Keratinocyte (primary cell): ENCODE results near the gene OLFM2. TPM values are rescaled to one million over a fixed set of nuclear protein-coding genes. Genes with fewer than 3 reads are reported as not detected.

Source experiments
- DNase-seq: peaks from one replicate; pipeline ENCODE4 v3.0.0-alpha.2; 2011; ENCODE audit warnings: low read depth, missing footprints, low spot score
- FAIRE-seq: peaks from 2 replicates; lab custom pipeline; 2011; peaks lifted over from hg19 to GRCh38; lab: Jason Lieb, UNC
- H2AFZ ChIP-seq: 2 replicates; pipeline ENCODE4 v1.6.0; 2012; ENCODE audit warnings: low read length, control low read depth, inconsistent platforms; ENCODE audit not compliant: control insufficient read depth
- H3K27ac ChIP-seq: 2 replicates; pipeline ENCODE4 v1.5.1; 2011; ENCODE audit warnings: low read length; ENCODE audit not compliant: control insufficient read depth, insufficient read depth
- H3K27me3 ChIP-seq: 3 replicates; pipeline ENCODE4 v1.6.0; 2011; ENCODE audit warnings: low read length; ENCODE audit not compliant: control insufficient read depth, insufficient read depth; ENCODE audit errors: extremely low read depth
- H3K36me3 ChIP-seq, 2 experiments: 2 replicates in 1 of 2; 3 replicates in 1 of 2; pipeline ENCODE4 v1.5.1; 2011; ENCODE audit warnings: low read length in 2 of 2, mild to moderate bottlenecking in 1 of 2; ENCODE audit not compliant: control insufficient read depth in 2 of 2, insufficient read depth in 2 of 2; ENCODE audit errors: extremely low read depth in 1 of 2
- H3K4me1 ChIP-seq: 3 replicates; pipeline ENCODE4 v1.5.1; 2011; ENCODE audit warnings: low read length; ENCODE audit not compliant: control insufficient read depth, insufficient read depth; ENCODE audit errors: extremely low read depth
- H3K4me2 ChIP-seq: 3 replicates; pipeline ENCODE4 v1.6.0; 2011; ENCODE audit warnings: low read depth, low read length; ENCODE audit not compliant: control insufficient read depth, insufficient read depth; ENCODE audit errors: extremely low read depth
- H3K4me3 ChIP-seq, 3 experiments: fragments of 200-600 bp in 1 of 3; sonication (generic) in 1 of 3; 2 replicates in 2 of 3; 3 replicates in 1 of 3; pipeline ENCODE4 v1.5.1; 2011 to 2016; ENCODE audit warnings: low read length in 3 of 3, mild to moderate bottlenecking in 3 of 3, control low read depth in 2 of 3, inconsistent platforms in 1 of 3, low read depth in 1 of 3, mixed read lengths in 1 of 3, mixed run types in 1 of 3, moderate library complexity in 1 of 3; ENCODE audit not compliant: control insufficient read depth in 2 of 3, insufficient read depth in 2 of 3; ENCODE audit errors: extremely low read depth in 1 of 3
- H3K79me2 ChIP-seq: 2 replicates; pipeline ENCODE4 v1.6.0; 2012; ENCODE audit warnings: low read length; ENCODE audit not compliant: control insufficient read depth, insufficient read depth
- H3K9ac ChIP-seq: 3 replicates; pipeline ENCODE4 v1.6.0; 2011; ENCODE audit warnings: low read length; ENCODE audit not compliant: control insufficient read depth, insufficient read depth; ENCODE audit errors: extremely low read depth
- H3K9me1 ChIP-seq: 3 replicates; pipeline ENCODE4 v1.6.0; 2011; ENCODE audit warnings: low read length; ENCODE audit not compliant: control insufficient read depth, insufficient read depth; ENCODE audit errors: extremely low read depth
- H3K9me3 ChIP-seq: 2 replicates; pipeline ENCODE4 v1.5.1; 2012; ENCODE audit warnings: low read depth, low read length; ENCODE audit not compliant: control insufficient read depth
- H4K20me1 ChIP-seq: 3 replicates; pipeline ENCODE4 v1.6.0; 2011; ENCODE audit warnings: low read length; ENCODE audit not compliant: control insufficient read depth, insufficient read depth; ENCODE audit errors: extremely low read depth
- CTCF ChIP-seq, 3 experiments: IDR thresholded peaks in 1 of 3; conservative IDR thresholded peaks in 1 of 3; optimal IDR thresholded peaks in 1 of 3; 2 replicates in 2 of 3; 3 replicates in 1 of 3; pipeline versions ENCODE3 to v1.5.1; 2011; ENCODE audit warnings: low read length in 3 of 3, mild to moderate bottlenecking in 3 of 3, moderate library complexity in 2 of 3, control low read depth in 1 of 3, inconsistent platforms in 1 of 3; ENCODE audit not compliant: insufficient read depth in 2 of 3; ENCODE audit errors: extremely low read depth in 1 of 3
- EZH2 ChIP-seq: IDR thresholded peaks from one replicate; pipeline ENCODE4 v1.6.1; 2012; ENCODE audit warnings: inconsistent platforms, mild to moderate bottlenecking, low read length, moderate library complexity
- dilution Hi-C: fragments of 300-500 bp; cut with MboI; formaldehyde crosslinking; loops from one replicate; pipeline ENCODE4 v1.7.0; 2020; ENCODE audit warnings: low sequenced_read_pairs; ENCODE audit not compliant: extremely low pct_ligation_motif_present
- polyA plus RNA-seq, 5 experiments: library from polyadenylated mRNA; depleted of rRNA in 3 of 5; stranded (reverse) in 3 of 5; stranded (forward) in 1 of 5; unstranded in 1 of 5; fragments of >200 nt; gene quantifications; 1 replicate in 1 of 5; 2 replicates in 3 of 5; 3 replicates in 1 of 5; pipeline versions ENCODE4 v1.2.1 to v1.2.3, GENCODE V29; 2011 to 2012; ENCODE audit warnings: missing spikeins in 2 of 5, low read depth in 1 of 5, low replicate concordance in 1 of 5

The OLFM2 gene
- polyA plus RNA-seq, 1 donor (not counting 4 experiments of a cell fraction or from before 2014, with no cell fraction given): 5.3 TPM

- Histone ChIP-seq H3K27me3 (peaks cover 24% of the 10 kb centered on the region), H3K36me3 (no peaks in the 10 kb centered on the region), H3K4me3 (no peak overlapping the region), H3K27ac (no peak overlapping the region), H3K4me2 (no peak overlapping the region), H3K4me1 (peaks cover 12% of the 10 kb centered on the region), H3K9me3 (no peaks in the 10 kb centered on the region), H4K20me1 (no peaks in the 10 kb centered on the region), H2AFZ (no peak overlapping the region), H3K9ac (no peak overlapping the region), H3K9me1 (no peaks in the 10 kb centered on the region), H3K79me2 (no peaks in the 10 kb centered on the region)
- dilution Hi-C loops: no loop called here
- FAIRE-seq (no peak), DNase-seq (no peak)
- TF ChIP-seq EZH2 (no peak), CTCF (optimal IDR thresholded peaks at IDR 0.05 in 1 of 3, IDR thresholded peaks at IDR 0.05 in 1 of 3, conservative IDR thresholded peaks at IDR 0.05 in 1 of 3; ENCODE audit: extremely low read depth in 1 of 3, insufficient read depth in 2 of 3, low read length in 3 of 3) (no peak)
Observed at GRCh38 chr19:9909251-9909650, 27.1 kb downstream of the OLFM2 start.

- Histone ChIP-seq H3K4me3 (no peak overlapping the region), H3K79me2 (no peaks in the 10 kb centered on the region), H2AFZ (no peak overlapping the region), H3K4me2 (no peak overlapping the region), H3K27ac (no peak overlapping the region), H3K4me1 (peaks cover 5% of the 10 kb centered on the region), H3K27me3 (peaks cover 3% of the 10 kb centered on the region), H3K36me3 (no peaks in the 10 kb centered on the region), H3K9ac (no peak overlapping the region), H3K9me3 (no peaks in the 10 kb centered on the region), H4K20me1 (no peaks in the 10 kb centered on the region), H3K9me1 (no peaks in the 10 kb centered on the region)
- dilution Hi-C loops: no loop called here
- FAIRE-seq (no peak), DNase-seq (no peak)
- no peak for TF ChIP-seq CTCF (optimal IDR thresholded peaks at IDR 0.05 in 1 of 3, IDR thresholded peaks at IDR 0.05 in 1 of 3, conservative IDR thresholded peaks at IDR 0.05 in 1 of 3; ENCODE audit: extremely low read depth in 1 of 3, insufficient read depth in 2 of 3, low read length in 3 of 3)
- TF ChIP-seq EZH2: no peak
Observed at GRCh38 chr19:9906475-9907087, 29.7 kb downstream of the OLFM2 start.
